ENCODE results near the gene MEAF6.

Gene MEAF6

DNA sequence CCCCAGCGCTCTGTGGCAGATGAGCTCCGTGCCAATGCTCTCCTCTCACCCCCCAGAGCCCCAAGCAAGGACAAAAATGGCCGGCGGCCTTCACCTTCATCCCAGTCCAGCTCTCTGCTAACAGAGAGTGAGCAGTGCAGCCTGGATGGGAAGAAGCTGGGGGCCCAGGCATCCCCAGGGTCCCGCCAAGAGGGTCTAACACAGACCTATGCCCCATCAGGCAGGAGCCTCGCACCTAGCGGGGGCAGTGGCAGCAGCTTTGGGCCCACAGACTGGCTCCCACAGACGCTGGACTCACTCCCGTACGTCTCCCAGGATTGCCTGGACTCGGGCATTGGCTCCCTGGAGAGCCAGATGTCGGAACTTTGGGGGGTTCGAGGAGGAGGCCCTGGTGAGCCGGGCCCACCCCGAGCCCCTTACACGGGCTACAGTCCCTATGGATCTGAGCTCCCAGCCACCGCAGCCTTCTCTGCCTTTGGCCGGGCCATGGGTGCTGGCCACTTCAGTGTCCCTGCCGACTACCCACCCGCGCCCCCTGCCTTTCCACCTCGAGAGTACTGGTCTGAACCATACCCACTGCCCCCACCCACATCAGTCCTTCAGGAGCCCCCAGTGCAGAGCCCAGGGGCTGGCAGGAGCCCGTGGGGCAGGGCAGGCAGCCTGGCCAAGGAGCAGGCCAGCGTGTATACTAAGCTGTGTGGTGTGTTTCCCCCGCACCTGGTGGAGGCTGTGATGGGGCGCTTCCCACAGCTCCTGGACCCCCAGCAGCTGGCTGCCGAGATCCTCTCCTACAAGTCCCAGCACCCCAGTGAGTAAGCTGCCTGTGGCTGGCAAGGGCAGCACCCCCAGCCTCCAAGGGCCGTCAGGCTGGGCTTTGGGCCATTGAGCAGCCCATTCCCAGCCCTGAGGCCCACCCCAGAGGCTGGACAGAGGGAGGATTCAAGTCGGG is 31.5 kb downstream of the MEAF6 start:
- DNase-seq = no peak

DNA sequence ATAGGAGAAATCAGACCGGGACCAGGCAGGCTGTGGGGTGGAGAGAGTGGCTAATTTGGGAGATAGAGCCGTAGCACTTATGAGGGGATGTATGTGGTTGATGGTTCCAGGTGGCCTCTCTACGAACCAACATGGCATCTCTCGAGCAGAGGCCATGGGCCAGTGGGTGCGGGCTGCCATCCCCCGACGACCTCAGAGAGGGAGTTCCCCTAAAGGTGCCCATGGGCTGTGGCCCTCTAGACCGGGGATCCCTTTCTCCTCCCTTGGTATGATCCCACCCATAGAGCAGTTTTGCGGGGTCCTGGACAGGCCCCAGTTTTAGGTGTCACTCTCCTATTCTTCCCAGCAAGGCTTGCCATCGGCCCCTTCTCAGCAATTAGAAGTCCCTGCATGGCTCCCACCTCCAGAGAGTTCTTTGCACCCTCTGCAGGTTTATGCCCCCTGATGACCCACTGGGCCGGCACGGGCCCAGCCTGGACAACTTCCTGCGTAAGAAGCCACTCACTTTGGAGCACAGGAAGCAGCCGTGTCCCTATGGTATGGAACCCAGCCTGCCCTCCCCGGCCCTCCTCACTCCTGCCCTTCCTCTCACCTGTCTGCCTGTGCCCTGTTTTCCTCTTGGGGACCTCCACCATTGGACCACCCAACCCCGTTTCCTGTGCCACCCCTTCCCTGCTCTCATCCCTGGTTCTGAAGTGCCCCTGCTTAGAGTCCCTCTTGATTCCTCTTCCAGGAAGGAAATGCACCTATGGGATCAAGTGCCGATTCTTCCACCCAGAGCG is 32.4 kb downstream of the MEAF6 start:
- DNase-seq = no peak

DNA sequence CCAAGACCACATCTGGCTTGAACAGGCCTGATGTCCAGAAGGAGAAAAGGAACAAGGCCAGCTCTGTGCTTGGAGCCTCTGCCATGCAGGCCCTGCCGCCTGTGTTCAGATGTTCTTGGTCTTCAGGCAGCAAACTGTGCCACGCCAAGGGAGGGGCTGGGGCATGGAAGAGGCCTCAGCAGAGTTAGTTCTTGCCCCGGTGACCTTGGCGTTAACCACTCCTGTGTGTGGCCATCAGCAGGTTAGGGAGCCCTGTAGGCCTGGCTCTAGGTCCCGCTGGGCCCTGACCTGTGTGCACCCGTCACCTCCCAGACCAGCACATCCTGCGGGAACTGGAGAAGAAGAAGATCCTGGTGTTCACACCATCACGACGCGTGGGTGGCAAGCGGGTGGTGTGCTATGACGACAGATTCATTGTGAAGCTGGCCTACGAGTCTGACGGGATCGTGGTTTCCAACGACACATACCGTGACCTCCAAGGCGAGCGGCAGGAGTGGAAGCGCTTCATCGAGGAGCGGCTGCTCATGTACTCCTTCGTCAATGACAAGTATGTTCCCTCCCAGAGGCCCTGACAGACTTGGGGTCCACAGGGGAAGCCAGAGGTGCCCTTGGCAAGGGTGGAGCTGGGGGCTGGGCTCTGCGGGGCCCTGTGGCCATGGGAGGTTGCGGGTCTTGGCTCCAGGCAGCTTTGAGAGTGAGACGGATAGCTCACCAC is 33.1 kb downstream of the MEAF6 start:
- peak; percentile 32 for DNase-seq

DNA sequence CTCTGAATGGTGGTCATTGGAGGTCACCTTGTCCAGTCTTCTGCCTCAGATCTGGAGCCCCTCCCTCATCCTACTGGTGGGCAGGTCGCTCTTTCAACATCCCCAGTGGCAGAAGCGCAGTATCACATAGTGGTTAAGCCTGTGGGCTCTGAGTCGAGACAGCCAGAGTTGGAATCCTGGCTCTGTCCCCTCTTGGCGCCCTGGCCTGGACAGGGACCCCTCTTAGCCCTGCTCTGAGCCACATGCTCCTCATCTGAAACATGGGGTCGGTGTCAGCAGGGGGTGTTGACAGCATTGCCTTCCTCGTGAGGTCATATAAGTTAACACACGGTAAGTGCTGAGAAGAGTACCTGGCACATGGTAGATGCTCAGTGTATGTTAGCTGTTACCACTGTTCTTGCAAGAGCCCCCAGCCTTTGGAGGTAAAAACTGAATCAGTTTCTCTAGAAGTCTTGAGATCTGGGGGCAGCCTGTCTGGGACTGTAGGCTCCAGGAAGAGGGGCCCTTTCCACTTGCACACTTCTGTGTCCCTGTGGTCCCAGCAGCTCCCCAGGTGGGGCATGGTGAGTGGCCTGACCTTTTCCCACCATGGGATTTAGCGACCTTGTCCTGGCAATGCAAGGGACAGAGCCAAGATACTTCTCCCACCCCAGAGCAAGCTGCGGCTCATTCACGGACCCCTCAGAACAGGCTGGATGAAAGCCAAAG is 33.8 kb downstream of the MEAF6 start:
- no peak for DNase-seq

DNA sequence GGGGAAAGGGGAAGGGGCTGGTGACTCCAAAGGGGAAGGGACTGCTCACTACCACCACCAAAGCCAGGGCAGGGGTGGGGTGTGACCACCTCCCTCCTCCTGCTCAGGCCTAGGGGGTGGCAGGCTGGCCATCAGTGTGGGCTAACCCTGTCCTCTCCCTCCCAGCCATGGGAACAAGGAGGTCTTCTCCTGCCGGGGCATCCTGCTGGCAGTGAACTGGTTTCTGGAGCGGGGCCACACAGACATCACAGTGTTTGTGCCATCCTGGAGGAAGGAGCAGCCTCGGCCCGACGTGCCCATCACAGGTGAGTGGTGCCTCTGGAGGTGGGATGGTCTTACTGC is 34.5 kb downstream of the MEAF6 start:
- peak; percentile 7 for DNase-seq

DNA sequence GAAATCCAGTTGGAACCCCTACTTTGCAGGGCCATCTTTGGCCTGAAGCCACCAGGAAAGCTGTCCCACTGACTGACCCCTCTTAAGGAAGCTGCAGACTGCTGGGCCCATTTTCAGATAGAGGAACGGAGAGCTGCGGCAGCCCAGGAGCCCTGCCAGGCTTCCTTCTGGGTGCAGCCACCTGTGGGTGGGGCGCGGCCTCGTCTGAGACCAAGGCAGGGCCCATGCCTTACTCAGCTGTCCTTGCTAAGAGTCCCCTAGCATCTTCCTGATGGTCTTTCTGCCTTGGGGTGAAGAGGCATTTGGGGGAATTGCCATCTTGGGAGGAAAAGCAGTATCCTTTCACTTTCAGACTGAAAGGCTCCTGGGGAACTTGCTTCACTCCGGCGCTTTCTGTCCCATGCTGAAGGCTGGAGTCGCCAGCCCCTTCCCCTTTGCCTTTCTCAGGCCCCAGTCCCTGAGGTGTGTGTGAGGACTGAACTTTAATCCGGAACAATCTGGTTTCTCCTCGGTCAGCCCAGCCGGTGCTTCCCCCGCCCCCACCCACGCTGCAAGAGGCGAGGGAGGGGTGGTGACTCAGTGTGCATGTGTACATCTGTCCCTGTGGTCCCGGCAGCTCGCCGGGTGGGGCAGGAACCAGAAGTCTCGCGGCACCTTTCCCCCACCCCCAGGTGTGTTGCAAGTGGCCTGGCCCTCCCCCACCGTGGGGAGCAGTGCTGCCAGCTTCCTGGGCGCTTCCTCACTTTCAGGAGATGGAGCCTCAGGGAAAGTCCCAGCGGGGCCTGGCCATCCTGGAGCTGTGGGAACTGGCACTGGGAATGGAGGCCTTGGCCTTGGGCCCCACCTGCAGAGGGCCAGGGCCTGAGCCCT is 35.1 kb downstream of the MEAF6 start:
- DNase-seq = peak; percentile 93

DNA sequence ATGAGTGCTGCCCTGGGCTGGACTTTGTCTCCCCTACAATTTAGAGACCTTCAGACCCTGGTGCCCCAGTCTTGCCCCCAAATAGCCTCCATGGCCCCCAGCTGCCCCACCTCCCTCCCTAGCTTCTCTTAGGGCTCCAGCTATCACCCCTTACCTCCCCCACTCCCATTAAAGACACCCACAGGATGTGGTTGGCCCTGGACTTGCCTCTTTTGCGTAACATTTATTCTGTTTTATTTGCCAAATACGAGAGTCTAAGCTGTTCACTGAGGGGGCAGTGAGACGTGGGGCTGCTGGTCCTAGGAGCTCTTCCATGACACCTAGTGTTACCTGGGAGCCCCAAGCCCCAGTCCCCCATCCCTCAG is 35.7 kb downstream of the MEAF6 start:
- peak; percentile 44 for DNase-seq

DNA sequence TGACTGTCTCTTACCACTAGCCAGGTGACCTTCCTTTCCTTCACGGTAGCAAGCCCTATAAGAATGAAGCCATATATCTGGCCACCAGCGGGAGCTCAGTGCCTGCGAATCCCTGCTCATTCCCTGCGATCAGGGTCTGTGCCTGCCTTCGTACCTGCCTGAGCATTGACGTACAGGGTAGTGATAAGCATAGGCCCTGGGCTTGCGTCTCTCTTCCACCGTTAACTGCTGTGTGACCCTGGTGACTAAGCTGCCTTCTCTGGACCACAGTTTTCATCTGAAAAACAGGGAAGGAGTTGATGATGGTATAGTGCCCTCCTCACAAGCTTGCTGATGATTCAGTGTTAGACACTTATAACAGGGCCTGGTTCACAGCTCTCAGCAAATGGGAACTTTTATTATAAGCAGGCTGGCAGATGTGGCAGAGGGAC is 36.1 kb downstream of the MEAF6 start:
- DNase-seq = peak; percentile 53

DNA sequence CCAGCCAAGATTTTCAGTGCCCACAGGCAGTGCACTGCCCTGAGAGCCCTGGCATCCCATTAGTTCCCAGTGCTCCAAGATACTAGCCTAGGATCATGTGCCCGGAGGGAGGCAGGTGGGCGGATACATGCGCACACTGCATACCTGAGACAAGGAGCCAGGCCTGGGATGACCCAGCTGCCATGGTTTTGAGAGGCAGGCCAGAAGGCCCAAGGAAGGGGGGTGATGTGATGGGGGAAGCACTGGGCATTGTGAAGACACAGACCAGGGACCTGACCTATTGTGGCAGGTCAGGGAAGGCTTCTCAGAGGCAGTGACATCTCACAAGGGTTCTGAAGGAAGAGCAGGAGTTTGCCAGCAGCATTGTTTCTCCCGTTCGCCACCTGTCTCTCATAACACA is 36.6 kb downstream of the MEAF6 start:
- DNase-seq = no peak

DNA sequence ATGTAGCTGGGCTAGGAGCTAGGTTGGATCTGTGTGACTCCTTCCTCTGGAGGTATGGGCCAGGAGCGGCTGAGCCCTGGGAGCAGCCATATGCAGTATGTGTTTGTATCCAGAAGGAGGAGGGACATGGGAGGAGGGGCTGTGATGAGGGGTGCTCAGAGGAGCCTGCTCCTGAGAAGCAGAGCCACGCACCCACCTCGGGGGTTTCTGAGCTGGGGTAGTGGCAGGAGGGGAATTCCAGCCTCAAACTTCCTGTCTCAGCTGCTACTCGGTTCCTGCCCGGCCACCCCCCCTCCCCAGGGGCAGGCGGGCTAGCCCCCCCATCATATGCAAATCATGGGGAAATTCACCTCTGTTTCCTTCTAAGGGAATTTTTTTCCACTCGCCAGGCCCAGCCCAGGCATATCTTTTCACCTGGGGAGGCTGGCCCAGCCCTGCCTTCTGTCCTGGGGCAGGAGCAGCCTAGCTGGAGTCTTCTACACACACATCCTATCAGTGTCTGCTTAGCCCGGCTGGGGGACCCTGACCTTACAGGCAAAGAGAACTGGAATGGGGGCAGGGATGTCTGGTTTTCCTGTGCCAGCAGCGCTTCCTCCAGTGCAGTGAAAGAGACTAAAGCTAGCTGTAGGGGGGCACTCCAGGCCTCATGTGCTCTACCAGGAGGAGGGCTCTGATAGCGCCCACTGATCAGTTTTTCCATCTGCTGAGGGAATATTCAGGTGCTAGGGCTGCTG is 37.2 kb downstream of the MEAF6 start:
- peak; percentile 88 for DNase-seq

DNA sequence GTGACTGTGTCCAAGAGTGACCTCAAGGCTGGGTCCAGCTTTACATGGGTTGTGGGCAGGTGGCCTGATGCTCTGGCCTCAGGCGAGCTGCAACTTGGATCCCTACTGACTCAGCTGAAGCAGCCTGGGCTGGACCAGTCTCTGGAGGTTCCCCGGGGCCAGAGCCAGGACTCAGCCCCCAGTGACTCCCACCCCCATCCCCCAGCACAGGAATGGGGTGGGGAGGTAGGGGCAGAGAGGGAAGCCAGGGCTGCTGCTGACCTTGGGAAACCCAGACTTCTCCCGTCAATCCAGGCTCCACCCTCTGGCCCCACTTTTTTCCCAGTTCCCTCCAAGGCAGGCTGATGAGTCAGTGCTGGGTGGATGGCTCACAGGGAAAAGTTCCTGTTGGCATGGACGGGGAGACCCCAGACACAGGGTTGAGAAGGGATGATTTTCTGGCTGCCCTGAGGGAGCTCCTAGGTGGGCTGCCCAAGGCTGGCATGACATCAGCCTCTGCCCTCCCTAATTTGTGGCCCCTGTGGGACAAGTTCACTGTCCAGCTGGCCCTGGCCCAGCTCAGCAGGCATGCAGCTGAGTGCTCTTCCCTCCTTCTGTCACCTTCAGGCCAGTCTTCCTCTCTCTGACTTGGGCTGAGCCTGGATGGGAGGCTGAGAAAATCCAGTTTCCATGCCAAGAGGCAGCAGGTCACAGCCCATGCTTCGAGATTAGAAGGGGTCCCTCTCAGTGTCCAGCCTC is 37.9 kb downstream of the MEAF6 start:
- DNase-seq = no peak

DNA sequence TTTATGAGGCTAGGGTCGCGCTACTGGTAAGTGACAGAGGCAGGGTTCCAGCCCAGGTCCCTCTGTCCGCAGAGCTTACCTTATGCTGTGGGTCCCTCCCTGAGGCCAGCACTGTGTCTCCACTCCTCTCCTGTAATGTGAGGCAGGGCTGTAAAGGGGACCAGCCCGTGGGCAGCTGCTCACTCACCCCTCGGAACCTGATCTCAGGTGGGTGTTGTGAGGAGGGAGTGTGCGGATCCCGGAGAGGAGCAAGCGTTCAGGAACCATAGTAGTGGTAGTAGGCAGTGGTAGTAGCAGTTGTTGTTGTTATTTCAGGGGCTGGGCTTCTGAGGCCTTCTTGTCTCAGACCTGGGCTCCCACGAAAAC is 38.5 kb downstream of the MEAF6 start:
- DNase-seq = no peak

DNA sequence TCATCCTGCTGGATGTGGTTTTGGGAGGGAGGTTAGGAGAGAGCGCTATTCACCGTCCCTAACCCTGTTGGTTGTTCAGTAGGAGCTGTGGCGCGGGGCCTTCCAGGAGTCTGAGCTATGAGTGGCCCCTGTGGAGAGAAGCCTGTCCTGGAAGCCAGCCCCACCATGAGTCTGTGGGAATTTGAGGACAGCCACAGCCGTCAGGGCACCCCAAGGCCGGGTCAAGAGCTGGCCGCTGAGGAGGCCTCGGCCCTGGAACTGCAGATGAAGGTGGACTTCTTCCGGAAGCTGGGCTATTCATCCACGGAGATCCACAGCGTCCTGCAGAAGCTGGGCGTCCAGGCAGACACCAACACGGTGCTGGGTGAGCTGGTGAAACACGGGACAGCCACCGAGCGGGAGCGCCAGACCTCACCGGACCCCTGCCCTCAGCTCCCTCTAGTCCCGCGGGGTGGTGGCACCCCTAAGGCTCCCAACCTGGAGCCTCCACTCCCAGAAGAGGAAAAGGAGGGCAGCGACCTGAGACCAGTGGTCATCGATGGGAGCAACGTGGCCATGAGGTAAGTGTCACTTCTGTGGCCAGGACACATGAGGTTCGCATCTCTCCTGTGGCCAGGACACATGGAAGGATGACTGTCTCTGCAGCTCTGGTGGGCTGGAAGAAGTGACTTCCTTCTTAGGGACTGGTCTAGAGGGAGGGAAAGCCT is 39.0 kb downstream of the MEAF6 start:
- DNase-seq = no peak

DNA sequence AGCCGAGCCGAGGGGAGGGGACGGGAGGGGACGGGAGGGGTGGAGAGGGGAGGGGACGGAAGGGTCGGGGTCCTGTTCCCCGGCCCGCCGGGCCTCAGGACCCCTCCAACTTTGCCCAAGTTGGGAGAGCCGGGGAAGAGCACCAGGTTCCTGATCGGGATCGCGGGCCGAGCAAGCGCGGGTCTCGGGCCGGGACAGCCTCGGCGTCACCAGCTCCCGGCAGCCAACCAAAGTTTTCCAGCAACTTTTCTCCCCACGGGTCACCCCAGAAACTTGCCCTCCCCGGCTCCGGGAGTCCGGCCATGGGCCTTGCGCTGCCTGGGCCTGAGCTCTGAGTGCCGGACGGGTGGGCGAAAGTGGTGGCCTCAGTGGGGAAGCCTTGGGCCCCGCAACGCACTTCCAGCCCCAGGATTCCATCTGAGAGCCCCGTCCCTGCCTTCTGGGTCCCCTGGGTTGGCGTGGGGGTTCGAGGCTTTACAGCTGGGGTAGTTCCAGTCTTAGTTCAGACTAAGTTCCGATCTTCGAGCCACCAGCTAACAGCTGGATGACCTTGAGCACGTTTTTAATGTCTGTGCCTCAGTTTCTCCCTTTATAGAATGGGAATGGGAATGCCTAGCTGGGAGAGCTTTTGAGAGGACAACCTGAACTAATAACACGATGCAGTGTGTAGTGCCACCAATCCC is 39.7 kb downstream of the MEAF6 start:
- no peak for DNase-seq

DNA sequence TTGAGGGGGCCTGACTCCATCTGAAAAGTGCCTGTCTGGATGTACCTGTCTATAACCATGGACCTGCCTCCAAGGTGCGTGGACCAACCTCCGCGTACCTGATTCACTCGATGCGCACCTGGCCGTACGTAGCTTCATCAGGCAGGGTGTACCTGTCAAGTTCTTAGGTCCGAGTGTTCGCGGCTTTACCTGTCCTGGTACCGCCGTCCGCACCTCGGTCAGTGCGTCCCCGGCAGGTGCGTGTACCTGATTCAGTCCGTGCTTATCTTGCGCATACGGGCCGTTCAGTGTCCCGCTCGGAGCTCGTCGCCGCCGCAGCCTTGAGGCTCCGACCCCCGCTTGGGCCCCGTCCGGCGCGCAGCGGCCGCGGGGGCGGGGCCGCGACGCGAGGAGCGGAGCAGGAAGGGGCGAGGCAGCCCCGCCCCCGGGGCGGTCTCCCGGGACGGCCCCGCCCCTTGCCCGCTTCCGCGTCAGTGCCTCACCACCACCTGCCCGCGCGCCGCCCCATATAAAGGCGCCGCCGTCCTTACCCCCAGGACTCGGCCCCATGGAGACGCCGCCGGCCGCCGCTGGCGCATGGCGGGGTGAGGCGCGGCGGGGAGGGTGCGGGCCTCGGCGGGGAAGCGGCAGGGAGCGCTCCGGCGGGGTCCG is 40.4 kb downstream of the MEAF6 start, which contains the start of gene ZC3H12A:
Gene ZC3H12A (plus strand): TSS at position 535 of the 651 bp plus-strand sequence. CDS start 917 bp downstream, outside the sequence.
- peak; percentile 94 for DNase-seq

DNA sequence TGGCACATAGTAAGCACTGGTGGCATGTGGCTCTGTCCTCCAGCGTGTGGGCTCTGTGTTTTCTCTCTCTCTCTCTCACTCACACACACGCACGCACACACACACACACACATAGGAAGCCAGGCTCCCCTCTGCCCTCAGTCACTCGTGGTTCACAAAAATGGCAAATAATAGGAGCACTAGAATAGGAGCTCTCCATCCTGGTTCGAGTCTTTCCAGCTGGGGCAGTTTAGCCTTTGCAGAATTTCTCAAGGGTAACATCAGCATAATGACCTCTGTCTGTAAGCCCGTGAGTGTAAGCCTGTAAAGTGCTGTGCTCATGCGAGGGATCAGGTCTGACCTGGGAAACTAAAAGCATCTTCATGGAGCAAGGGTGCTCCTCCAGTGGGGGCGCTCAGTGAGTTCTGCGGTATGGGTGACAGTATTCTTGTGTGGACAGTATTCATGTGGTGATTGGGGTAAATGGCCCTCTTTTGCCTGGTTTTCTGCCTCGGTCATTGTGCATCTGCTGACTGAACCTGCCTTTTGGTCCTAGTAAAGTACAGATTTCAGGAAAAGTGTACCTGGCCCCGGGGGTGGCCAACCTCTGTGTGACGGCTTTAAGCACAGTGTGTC is 41.0 kb downstream of the MEAF6 start:
- no peak for DNase-seq

DNA sequence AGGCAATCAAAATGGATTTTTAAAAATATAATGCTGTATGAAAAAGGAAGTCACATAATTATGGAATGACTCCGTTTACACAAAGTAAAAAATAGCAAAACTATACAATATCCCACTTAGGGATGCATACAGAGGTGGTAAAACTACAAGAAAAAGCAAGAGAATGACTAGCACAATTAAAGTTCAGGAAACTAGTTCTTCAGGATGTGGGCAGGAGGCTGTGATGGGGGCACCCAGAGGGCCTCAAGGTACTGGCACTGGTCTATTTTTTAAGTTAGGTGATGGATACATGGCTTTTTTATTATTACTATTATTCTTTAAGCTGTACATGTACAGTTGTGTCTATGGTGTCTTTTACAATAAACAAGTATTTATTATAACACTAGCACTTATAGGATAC is 41.6 kb downstream of the MEAF6 start:
- DNase-seq = no peak

DNA sequence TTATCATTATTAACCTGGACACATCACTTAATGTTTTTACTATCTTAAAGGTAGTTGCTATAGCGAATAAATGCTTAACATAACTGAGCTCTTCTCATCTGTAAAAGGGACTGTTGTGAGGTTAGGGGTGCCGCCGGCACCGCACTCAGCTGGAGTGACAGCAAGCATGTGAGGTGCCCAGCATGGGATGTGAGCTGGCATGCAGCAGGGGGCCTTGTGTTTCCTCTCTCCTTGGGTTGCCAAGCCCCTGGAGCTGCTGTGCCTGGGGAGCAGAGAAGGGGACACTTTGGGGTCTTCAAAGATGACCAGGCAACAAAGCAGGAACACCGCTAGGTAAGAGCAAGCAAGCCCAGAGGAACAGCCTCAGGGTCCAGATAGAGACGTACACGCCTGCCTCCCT is 42.3 kb downstream of the MEAF6 start:
- DNase-seq = no peak
